Neural cell (in vitro differentiated cells): Measurements from ENCODE around the gene DPM2. TPM values are rescaled to one million over a fixed set of nuclear protein-coding genes. Genes with fewer than 3 reads are reported as not detected.
A peak's percentile ranks its signal among the peaks of the same experiment; 100 is the strongest.

ENCODE experiments used
- H2AFZ ChIP-seq: fragments of 200-600, 300-800 bp; sonication (generic), shearing (Covaris generic); 2 replicates; pipeline ENCODE4 v1.6.0; 2014; ENCODE audit warnings: low read depth, mild to moderate bottlenecking, antibody characterized with exemption, low read length, moderate library complexity
- H3F3A ChIP-seq: fragments of 200-600 bp; shearing (Covaris generic); 2 replicates; pipeline ENCODE4 v1.6.1; 2016; ENCODE audit warnings: mild to moderate bottlenecking, moderate library complexity, mixed read lengths, antibody characterized with exemption, low read length; ENCODE audit not compliant: insufficient read depth, poor library complexity, severe bottlenecking
- H3K27ac ChIP-seq: fragments of 200-600, 300-800 bp; sonication (generic), shearing (Covaris generic); 2 replicates; pipeline ENCODE4 v1.5.1; 2014; ENCODE audit warnings: mild to moderate bottlenecking, low read length, moderate library complexity
- H3K27me3 ChIP-seq: fragments of 300-800, 200-600 bp; sonication (generic), shearing (Covaris generic); 2 replicates; pipeline ENCODE4 v1.6.0; 2014; ENCODE audit warnings: mild to moderate bottlenecking, low read depth, low read length, moderate library complexity; ENCODE audit not compliant: insufficient read depth
- H3K36me3 ChIP-seq: fragments of 300-800, 200-600 bp; sonication (generic), shearing (Covaris generic); 2 replicates; pipeline ENCODE4 v1.5.1; 2014; ENCODE audit warnings: mild to moderate bottlenecking, antibody characterized with exemption, low read length, moderate library complexity; ENCODE audit not compliant: insufficient read depth
- H3K4me2 ChIP-seq: fragments of 300-800, 200-600 bp; sonication (generic), shearing (Covaris generic); 2 replicates; pipeline ENCODE4 v1.6.0; 2014; ENCODE audit warnings: mild to moderate bottlenecking, low read length
- H3K4me3 ChIP-seq: fragments of 300-800, 200-600 bp; sonication (generic), shearing (Covaris generic); 2 replicates; pipeline ENCODE4 v1.5.1; 2014; ENCODE audit warnings: mild to moderate bottlenecking, low read length, moderate library complexity
- H3K79me2 ChIP-seq: fragments of 200-600 bp; shearing (Covaris generic); replicated peaks from 2 replicates; pipeline ENCODE4 v1.6.0; 2014; ENCODE audit warnings: mild to moderate bottlenecking, low read length, moderate library complexity; ENCODE audit not compliant: insufficient read depth
- H3K9ac ChIP-seq: fragments of 300-800, 200-600 bp; sonication (generic), shearing (Covaris generic); 2 replicates; pipeline ENCODE4 v1.6.1; 2016; ENCODE audit warnings: mild to moderate bottlenecking, low read length, mixed read lengths
- H3K9me2 ChIP-seq: fragments of 200-600 bp; shearing (Covaris generic); 2 replicates; pipeline ENCODE4 v1.6.1; 2016; ENCODE audit warnings: mild to moderate bottlenecking, low read length, mixed read lengths; ENCODE audit not compliant: insufficient read depth
- H3K9me3 ChIP-seq: fragments of 200-600, 300-800 bp; sonication (generic), shearing (Covaris generic); 2 replicates; pipeline ENCODE4 v1.6.1; 2016; ENCODE audit warnings: mild to moderate bottlenecking, mixed run types, low read length, moderate library complexity, mixed read lengths
- H4K20me1 ChIP-seq: fragments of 200-600 bp; shearing (Covaris generic); 2 replicates; pipeline ENCODE4 v1.6.1; 2016; ENCODE audit warnings: mild to moderate bottlenecking, mixed run types; ENCODE audit not compliant: insufficient read depth
- CTCF ChIP-seq: fragments of 450-650 bp; IDR thresholded peaks from 2 replicates; pipeline ENCODE4 v1.5.1; 2014; ENCODE audit warnings: antibody characterized with exemption, mild to moderate bottlenecking, moderate library complexity; ENCODE audit not compliant: poor library complexity, severe bottlenecking
- EP300 ChIP-seq: fragments of 450-650 bp; conservative IDR thresholded peaks from 2 replicates; pipeline ENCODE4 v1.6.1; 2014; ENCODE audit warnings: antibody characterized with exemption, mild to moderate bottlenecking, moderate library complexity; ENCODE audit not compliant: poor library complexity, severe bottlenecking
- EZH2 ChIP-seq: fragments of 200-600, 300-800 bp; shearing (Covaris generic), sonication (generic); IDR thresholded peaks from 2 replicates; pipeline ENCODE4 v1.6.1; 2014; ENCODE audit warnings: antibody characterized with exemption, low read length, borderline replicate concordance, mild to moderate bottlenecking; ENCODE audit not compliant: insufficient read depth, poor library complexity, severe bottlenecking
- MXI1 ChIP-seq: fragments of 450-650 bp; conservative IDR thresholded peaks from 2 replicates; pipeline ENCODE4 v1.6.1; 2014; ENCODE audit warnings: antibody characterized with exemption, mild to moderate bottlenecking; ENCODE audit not compliant: poor library complexity, severe bottlenecking
- POLR2AphosphoS5 ChIP-seq: IDR thresholded peaks from 2 replicates; pipeline ENCODE4 v1.6.1; 2012
- RAD21 ChIP-seq: fragments of 450-650 bp; conservative IDR thresholded peaks from 2 replicates; pipeline ENCODE4 v1.6.1; 2014; ENCODE audit warnings: antibody characterized with exemption, mild to moderate bottlenecking, moderate library complexity
- REST ChIP-seq: IDR thresholded peaks from 2 replicates; pipeline ENCODE4 v1.6.1; 2012; ENCODE audit warnings: borderline replicate concordance
- SMC3 ChIP-seq: fragments of 450-650 bp; conservative IDR thresholded peaks from 2 replicates; pipeline ENCODE4 v1.6.1; 2014; ENCODE audit warnings: antibody characterized with exemption, mild to moderate bottlenecking, moderate library complexity; ENCODE audit not compliant: poor library complexity
- TAF1 ChIP-seq: IDR thresholded peaks from 2 replicates; pipeline ENCODE4 v1.6.1; 2012; ENCODE audit warnings: low read depth
- polyA plus RNA-seq: library from polyadenylated mRNA; depleted of rRNA; stranded (reverse); fragments of >200 nt; gene quantifications from 2 replicates; pipeline ENCODE4 v1.2.3, GENCODE V29; 2014

The DPM2 gene
- polyA plus RNA-seq, 1 donor from 2014 or later, result 30.5 TPM

- TF ChIP-seq EP300 (no peak), SMC3 (no peak), MXI1 (no peak), POLR2AphosphoS5 (peak; percentile 6)
- no peak overlapping the region for H2AFZ ChIP-seq
- peaks cover 18% of the 10 kb centered on the region for H4K20me1 ChIP-seq
- H3K4me2 ChIP-seq, result peak overlapping the region; percentile 92
- no peaks in the 10 kb centered on the region for H3K9me2 ChIP-seq
- H3K4me3 ChIP-seq, result peak overlapping the region; percentile 93
- no peaks in the 10 kb centered on the region for H3F3A ChIP-seq
- no peaks in the 10 kb centered on the region for H3K9me3 ChIP-seq
- H3K27me3 ChIP-seq, result no peaks in the 10 kb centered on the region
- peaks cover 57% of the 10 kb centered on the region for H3K79me2 ChIP-seq
- no peaks in the 10 kb centered on the region for H3K36me3 ChIP-seq
- peak overlapping the region; percentile 49 for H3K27ac ChIP-seq
- H3K9ac ChIP-seq, result peak overlapping the region; percentile 79
Observed at GRCh38 chr9:127979333-127980059, 41.8 kb upstream of the DPM2 start.

GRCh38 chr9:127979015-127979332 lies 41.3 kb upstream of the DPM2 start:
- peak overlapping the region; percentile 93 for H3K4me3 ChIP-seq
- H2AFZ ChIP-seq, result no peak overlapping the region
- H3K9me3 ChIP-seq, result no peaks in the 10 kb centered on the region
- no peaks in the 10 kb centered on the region for H3K36me3 ChIP-seq
- peak overlapping the region; percentile 79 for H3K9ac ChIP-seq
- peaks cover 18% of the 10 kb centered on the region for H4K20me1 ChIP-seq
- H3K4me2 ChIP-seq, result peak overlapping the region; percentile 92
- no peak overlapping the region for H3K27ac ChIP-seq
- peaks cover 63% of the 10 kb centered on the region for H3K79me2 ChIP-seq
- no peaks in the 10 kb centered on the region for H3K27me3 ChIP-seq
- H3F3A ChIP-seq, result no peaks in the 10 kb centered on the region
- no peaks in the 10 kb centered on the region for H3K9me2 ChIP-seq
- no peak for TF ChIP-seq MXI1
- no peak for TF ChIP-seq POLR2AphosphoS5
- no peak for TF ChIP-seq TAF1
- TF ChIP-seq SMC3, result no peak
- no peak for TF ChIP-seq REST
- no peak for TF ChIP-seq RAD21
- no peak for TF ChIP-seq EZH2
- TF ChIP-seq EP300, result no peak
- no peak for TF ChIP-seq CTCF
